Ascending aorta (tissue), 2 donors: Measurements from ENCODE around the gene NUDT14. TPM values are rescaled to one million over a fixed set of nuclear protein-coding genes. Genes with fewer than 3 reads are reported as not detected.

ENCODE experiments used
- DNase-seq, 2 donors: peaks; one replicate each; pipeline ENCODE4 v3.0.0-alpha.2; 2019; ENCODE audit warnings: low spot score in 2 of 2
- H3K27ac ChIP-seq, 2 donors: fragments of 200-600 bp; sonication (generic); one replicate each; pipeline ENCODE4 v1.5.1; 2016 to 2017; ENCODE audit warnings: mild to moderate bottlenecking in 1 of 2
- H3K27me3 ChIP-seq: fragments of 200-600 bp; sonication (generic); one replicate; pipeline ENCODE4 v1.5.1; 2017
- H3K36me3 ChIP-seq, 2 donors: fragments of 200-600 bp; sonication (generic); one replicate each; pipeline ENCODE4 v1.5.1; 2016
- H3K4me1 ChIP-seq, 2 donors: fragments of 200-600 bp; sonication (generic); one replicate each; pipeline ENCODE4 v1.5.1; 2016 to 2017; ENCODE audit warnings: mild to moderate bottlenecking in 1 of 2
- H3K4me3 ChIP-seq, 2 donors: fragments of 200-600 bp; sonication (generic); one replicate each; pipeline ENCODE4 v1.5.1; 2016 to 2017; ENCODE audit warnings: mild to moderate bottlenecking in 1 of 2
- H3K9me3 ChIP-seq, 2 donors: fragments of 200-600 bp; sonication (generic); one replicate each; pipeline ENCODE4 v1.5.1; 2016
- CTCF ChIP-seq, 3 experiments: fragments of 200-600 bp in 2 of 3; fragments of 450-650 bp in 1 of 3; sonication (generic) in 2 of 3; IDR thresholded peaks; one replicate each; pipeline ENCODE4 v1.5.1; 2016 to 2019; ENCODE audit warnings: antibody characterized with exemption in 3 of 3, mild to moderate bottlenecking in 1 of 3, moderate library complexity in 1 of 3
- intact Hi-C: fragments of 100-400 bp; cut with DNase I; formaldehyde crosslinking; loops from one replicate; pipeline ENCODE4 v1.15.1; 2023
- total RNA-seq: library from RNA; depleted of rRNA; stranded (reverse); fragments of >200 nt; gene quantifications from one replicate; pipeline ENCODE4 v1.1.0, GENCODE V29; 2016

NUDT14 gene
- total RNA-seq, 1 donor from 2014 or later = 1.5 TPM

DNA sequence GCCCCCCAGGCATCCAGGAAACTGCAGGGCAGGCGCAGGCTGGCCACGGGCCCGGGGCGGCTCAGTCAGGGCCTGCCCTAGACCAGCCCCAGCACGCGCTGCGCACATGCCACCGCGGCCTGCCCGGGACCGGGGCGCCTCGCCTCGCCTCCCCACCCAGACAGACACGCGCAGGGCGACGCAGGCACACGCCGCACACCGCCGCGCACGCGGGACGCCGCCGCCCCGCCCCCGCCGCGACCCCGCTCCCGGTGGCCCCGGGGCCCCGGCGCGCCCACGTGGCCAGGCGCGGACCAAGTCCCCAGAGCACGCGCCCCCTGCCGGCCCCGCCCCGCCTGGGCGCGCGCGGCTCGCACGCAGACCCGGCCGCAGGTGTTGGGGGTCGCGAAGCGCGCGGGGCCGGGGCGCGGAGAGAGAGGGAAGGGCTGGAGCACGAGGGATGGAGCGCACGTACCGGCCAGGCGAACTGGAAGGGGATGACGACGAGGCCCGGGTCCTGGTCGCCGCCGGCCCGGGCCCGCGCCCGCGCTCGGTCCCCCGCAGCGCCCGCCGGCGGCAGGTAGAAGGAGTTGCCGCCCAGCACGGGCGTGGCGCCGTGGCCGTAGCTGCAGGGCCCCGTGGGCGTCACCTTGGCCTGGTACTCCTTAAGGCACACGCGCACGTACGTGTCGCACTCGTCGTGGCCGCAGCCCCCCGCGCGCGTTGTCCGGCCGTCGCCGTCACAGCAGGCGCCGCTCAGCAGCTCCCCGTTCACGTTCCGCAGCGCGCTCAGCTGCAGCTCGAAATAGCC, 13.6 kb downstream of the NUDT14 start:
- Histone ChIP-seq H3K9me3 (no peaks in the 10 kb centered on the region), H3K27ac (no peak overlapping the region), H3K4me1 (peaks cover 7 to 26% of the 10 kb centered on the region in 2 donors), H3K27me3 (no peaks in the 10 kb centered on the region), H3K36me3 (no peaks in the 10 kb centered on the region), H3K4me3 (peak overlapping the region; percentile 54 to 56)
- TF ChIP-seq CTCF (IDR thresholded peaks at IDR 0.05) = peak in 1 of 3 experiments; percentile 9
- intact Hi-C loops = loop anchor here (2.0 to 10.0 kb wide), 2 partner anchors 79 to 1283 kb away; no protein-coding TSS in a partner anchor
- no peak for DNase-seq

- Histone ChIP-seq H3K4me1 (peaks cover 7 to 26% of the 10 kb centered on the region in 2 donors), H3K9me3 (no peaks in the 10 kb centered on the region), H3K27me3 (no peaks in the 10 kb centered on the region), H3K27ac (no peak overlapping the region), H3K4me3 (no peak overlapping the region), H3K36me3 (no peaks in the 10 kb centered on the region)
- no peak for TF ChIP-seq CTCF (IDR thresholded peaks at IDR 0.05)
- no peak for DNase-seq
- intact Hi-C loops = loop anchor here (2.0 to 10.0 kb wide), 2 partner anchors 78 to 1282 kb away; no protein-coding TSS in a partner anchor
Measured at GRCh38 chr14:105166571-105167302, 14.4 kb downstream of the NUDT14 start.

- Histone ChIP-seq H3K27me3 (no peaks in the 10 kb centered on the region), H3K9me3 (no peaks in the 10 kb centered on the region), H3K4me3 (no peak overlapping the region), H3K36me3 (no peaks in the 10 kb centered on the region), H3K27ac (no peak overlapping the region), H3K4me1 (peaks cover 5 to 23% of the 10 kb centered on the region in 2 donors)
- no peak for TF ChIP-seq CTCF (IDR thresholded peaks at IDR 0.05)
- intact Hi-C loops = loop anchor here (2.0 to 10.0 kb wide), 2 partner anchors 77 to 1281 kb away; no protein-coding TSS in a partner anchor
- no peak for DNase-seq
Measured at GRCh38 chr14:105165761-105166485, 15.2 kb downstream of the NUDT14 start.

DNA sequence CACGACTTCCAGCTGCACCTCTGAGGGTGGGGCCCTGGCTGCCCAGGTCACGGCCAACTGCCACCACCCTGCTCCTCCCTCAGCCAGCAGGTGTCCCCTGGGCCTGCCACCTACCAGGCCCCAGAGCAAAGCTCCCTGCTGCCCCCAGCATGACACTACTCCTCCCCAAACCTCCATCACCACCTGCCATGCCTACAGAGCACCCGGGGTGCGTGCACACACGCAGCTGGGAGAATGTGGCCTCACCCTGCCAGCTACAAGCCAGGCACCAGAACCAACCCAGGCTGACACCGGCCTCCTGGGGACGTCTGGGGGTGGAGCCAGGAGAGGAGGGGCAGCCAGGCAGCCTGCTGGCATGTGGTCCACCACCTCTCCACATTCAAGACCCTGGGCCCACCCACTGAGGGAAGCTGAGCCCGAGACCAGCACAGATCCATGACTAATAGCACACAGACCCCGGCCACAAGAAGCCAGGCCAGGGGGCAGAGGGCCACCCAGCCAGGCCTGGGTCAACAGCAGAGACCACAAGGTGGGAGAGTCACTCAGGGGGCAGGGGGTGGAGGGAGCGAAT, 15.9 kb downstream of the NUDT14 start:
- no peak for DNase-seq
- peaks cover 3 to 16% of the 10 kb centered on the region in 2 donors for H3K4me1 ChIP-seq
- no peaks in the 10 kb centered on the region for H3K9me3 ChIP-seq
- no peak for TF ChIP-seq CTCF (IDR thresholded peaks at IDR 0.05)
- no peaks in the 10 kb centered on the region for H3K27me3 ChIP-seq
- no peaks in the 10 kb centered on the region for H3K36me3 ChIP-seq
- H3K27ac ChIP-seq = no peak overlapping the region
- intact Hi-C loops = loop anchor here (10.0 kb wide), 1 partner anchor 1280 kb away; no protein-coding TSS in a partner anchor
- no peak overlapping the region for H3K4me3 ChIP-seq
